Endothelial cell of umbilical vein (primary cell): ENCODE measurements around the gene NUP205. TPM values are rescaled to one million over a fixed set of nuclear protein-coding genes. Genes with fewer than 3 reads are reported as not detected.

Experiments used
- BruUV-seq: library from RNA; stranded (reverse); fragments of 400-500 nt; replicated peaks from 2 replicates; lab custom pipeline; 2021; lab: Mats Ljungman, UMichigan
- CTCF ChIA-PET: fragments of 300-600, 350-600 bp; sonication (Branson Sonifier 250); formaldehyde crosslinking; loops from one replicate; lab custom pipeline; 2021; ENCODE audit warnings: antibody characterized with exemption, inconsistent platforms; lab: Charles Lee
- POLR2A ChIA-PET: fragments of 300-600, 350-600 bp; sonication (Branson Sonifier 250); formaldehyde crosslinking; loops from one replicate; lab custom pipeline; 2021; ENCODE audit warnings: antibody characterized with exemption, inconsistent platforms; lab: Charles Lee
- DNase-seq: peaks from one replicate; pipeline ENCODE4 v3.0.0-alpha.2; 2011; ENCODE audit warnings: low read depth, low spot score
- FAIRE-seq: peaks from 2 replicates; lab custom pipeline; 2011; peaks lifted over from hg19 to GRCh38; lab: Jason Lieb, UNC
- H2AFZ ChIP-seq: 2 replicates; pipeline ENCODE4 v1.6.0; 2012; ENCODE audit warnings: low read depth, low read length, control low read depth, inconsistent platforms
- H3K27ac ChIP-seq: 2 replicates; pipeline ENCODE4 v1.5.1; 2011; ENCODE audit warnings: low read depth, mild to moderate bottlenecking, control low read depth, low read length, moderate library complexity; ENCODE audit not compliant: insufficient read depth
- H3K27me3 ChIP-seq, 2 experiments: 2 replicates each; pipeline versions ENCODE4 v1.6.0 to v1.6.1; 2011; ENCODE audit warnings: low read length in 2 of 2, mixed read lengths in 1 of 2; ENCODE audit not compliant: control insufficient read depth in 2 of 2, insufficient read depth in 2 of 2
- H3K36me3 ChIP-seq, 2 experiments: 2 replicates in 1 of 2; 3 replicates in 1 of 2; pipeline ENCODE4 v1.5.1; 2011; ENCODE audit warnings: low read length in 2 of 2, mild to moderate bottlenecking in 1 of 2, moderate library complexity in 1 of 2; ENCODE audit not compliant: control insufficient read depth in 2 of 2, insufficient read depth in 2 of 2; ENCODE audit errors: extremely low read depth in 1 of 2
- H3K4me1 ChIP-seq: 3 replicates; pipeline ENCODE4 v1.5.1; 2011; ENCODE audit warnings: mild to moderate bottlenecking, low read length; ENCODE audit not compliant: control insufficient read depth, insufficient read depth; ENCODE audit errors: extremely low read depth
- H3K4me2 ChIP-seq: 2 replicates; pipeline ENCODE4 v1.6.1; 2011; ENCODE audit warnings: low read length, control low read depth, mixed read lengths; ENCODE audit not compliant: insufficient read depth
- H3K4me3 ChIP-seq, 3 experiments: fragments of 200-600 bp in 1 of 3; sonication (generic), shearing (Covaris generic) in 1 of 3; replicated peaks in 1 of 3; 2 replicates each; pipeline ENCODE4 v1.5.1; 2011 to 2016; ENCODE audit warnings: control low read depth in 3 of 3, low read length in 3 of 3, mild to moderate bottlenecking in 2 of 3, inconsistent platforms in 1 of 3, low read depth in 1 of 3, moderate library complexity in 1 of 3; ENCODE audit not compliant: insufficient read depth in 1 of 3
- H3K79me2 ChIP-seq: 2 replicates; pipeline ENCODE4 v1.6.0; 2012; ENCODE audit warnings: low read length, inconsistent platforms; ENCODE audit not compliant: control insufficient read depth, insufficient read depth
- H3K9ac ChIP-seq: replicated peaks from 2 replicates; pipeline ENCODE3; 2011; ENCODE audit warnings: low read length, control low read depth; ENCODE audit not compliant: insufficient read depth; ENCODE audit errors: extremely low read depth
- H3K9me1 ChIP-seq: replicated peaks from 3 replicates; pipeline ENCODE4 v1.6.0; 2011; ENCODE audit warnings: mild to moderate bottlenecking, low read length; ENCODE audit not compliant: control insufficient read depth, insufficient read depth; ENCODE audit errors: extremely low read depth
- H3K9me3 ChIP-seq: replicated peaks from 2 replicates; pipeline ENCODE4 v1.5.1; 2012; ENCODE audit warnings: low read length, inconsistent platforms; ENCODE audit not compliant: control insufficient read depth, insufficient read depth
- H4K20me1 ChIP-seq: replicated peaks from 2 replicates; pipeline ENCODE3; 2011; ENCODE audit warnings: mild to moderate bottlenecking, low read length; ENCODE audit not compliant: control insufficient read depth, insufficient read depth; ENCODE audit errors: extremely low read depth
- EZH2 ChIP-seq: IDR thresholded peaks from 2 replicates; pipeline ENCODE4 v1.6.1; 2012; ENCODE audit warnings: borderline replicate concordance, low read depth, mild to moderate bottlenecking, moderate library complexity, low read length, inconsistent platforms; ENCODE audit not compliant: severe bottlenecking
- FOS ChIP-seq: IDR thresholded peaks from 2 replicates; pipeline ENCODE4 v1.6.1; 2011; ENCODE audit warnings: mild to moderate bottlenecking, low read length, moderate library complexity, borderline replicate concordance; ENCODE audit not compliant: insufficient read depth
- GATA2 ChIP-seq: IDR thresholded peaks from 2 replicates; pipeline ENCODE4 v1.7.0; 2011; ENCODE audit warnings: low read depth, mild to moderate bottlenecking, moderate library complexity, mixed read lengths, low read length; ENCODE audit not compliant: insufficient read length, insufficient read depth
- JUN ChIP-seq: IDR thresholded peaks from 2 replicates; pipeline ENCODE4 v1.6.1; 2011; ENCODE audit warnings: borderline replicate concordance, low read depth; ENCODE audit not compliant: insufficient read length, insufficient read depth
- MYC ChIP-seq: IDR thresholded peaks from one replicate; pipeline ENCODE4 v1.6.1; 2011; ENCODE audit warnings: mild to moderate bottlenecking, low read depth, low read length
- POLR2A ChIP-seq: IDR thresholded peaks from 2 replicates; pipeline ENCODE4 v1.6.1; 2012; ENCODE audit warnings: low read depth, mild to moderate bottlenecking, control low read depth, low read length
- POLR2AphosphoS5 ChIP-seq: IDR thresholded peaks from 2 replicates; pipeline ENCODE4 v1.6.1; 2012; ENCODE audit warnings: low read depth, mild to moderate bottlenecking, control low read depth, low read length, moderate library complexity; ENCODE audit not compliant: insufficient read depth
- dilution Hi-C: fragments of 300-500 bp; cut with MboI; formaldehyde crosslinking; loops from one replicate; pipeline ENCODE4 v1.15.0; 2019; ENCODE audit warnings: low sequenced_read_pairs; ENCODE audit not compliant: extremely low pct_ligation_motif_present
- intact Hi-C: fragments of 100-400 bp; cut with micrococcal nuclease; formaldehyde crosslinking; loops from one replicate; pipeline ENCODE4 v1.10.0; 2022
- polyA plus RNA-seq, 4 experiments: library from polyadenylated mRNA; depleted of rRNA in 3 of 4; stranded (reverse) in 3 of 4; unstranded in 1 of 4; fragments of >200 nt; gene quantifications; 2 replicates each; pipeline versions ENCODE4 v1.2.1 to v1.2.3, GENCODE V29; 2011 to 2012; ENCODE audit warnings: missing spikeins in 1 of 4
- total RNA-seq: library from RNA; stranded (reverse); gene quantifications from 2 replicates; pipeline ENCODE4 v1.2.3, GENCODE V29; 2021
- TF ChIP-seq, protein P1 (sequence below): IDR thresholded peaks from 2 replicates; pipeline ENCODE4 v1.6.1; 2011; ENCODE audit not compliant: insufficient read depth, insufficient read length
- TF ChIP-seq, protein P2 (sequence below), 2 donors: IDR thresholded peaks; 1 replicate in 1 of 2; 2 replicates in 1 of 2; pipeline ENCODE4 v1.5.1; 2011; ENCODE audit warnings: low read length in 2 of 2, mild to moderate bottlenecking in 2 of 2, moderate library complexity in 2 of 2, control low read depth in 1 of 2, inconsistent platforms in 1 of 2, low read depth in 1 of 2; ENCODE audit not compliant: insufficient read depth in 1 of 2; ENCODE audit errors: extremely low read depth in 1 of 2

NUP205 gene
- total and polyA plus RNA-seq, 2 donors (not counting 3 experiments of a cell fraction or from before 2014, with no cell fraction given), result 48.8 to 81.3 TPM

DNA sequence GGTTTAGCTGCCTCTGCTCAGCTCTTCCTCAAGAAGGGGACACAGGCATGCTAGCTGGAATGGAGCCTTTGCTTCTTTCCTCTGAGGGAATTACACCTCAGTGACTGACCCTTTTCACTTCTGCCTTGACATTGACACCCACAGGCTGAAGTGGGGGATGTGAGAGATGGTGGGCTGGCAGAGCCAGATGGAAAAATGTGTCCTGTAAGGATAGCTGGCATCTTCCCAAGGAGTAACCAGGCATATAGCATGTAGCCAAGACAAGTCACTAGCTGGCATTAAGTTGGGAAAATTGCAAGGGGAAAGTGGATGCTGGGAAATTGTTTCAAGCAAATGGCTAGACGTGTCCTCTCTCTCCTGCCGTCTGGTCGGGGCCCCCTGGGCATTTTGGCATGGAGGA is 124.5 kb downstream of the NUP205 start:
- intact Hi-C loops (no loop called here), dilution Hi-C loops (no loop called here)
- Histone ChIP-seq H3K27me3 (no peaks in the 10 kb centered on the region), H3K4me2 (no peak overlapping the region), H3K27ac (no peak overlapping the region), H3K4me1 (peaks cover 21% of the 10 kb centered on the region), H2AFZ (no peak overlapping the region), H4K20me1 (no peaks in the 10 kb centered on the region), H3K4me3 (no peak overlapping the region), H3K79me2 (no peaks in the 10 kb centered on the region), H3K9me3 (no peaks in the 10 kb centered on the region), H3K36me3 (peaks cover 0 to 2% of the 10 kb centered on the region in 2 experiments), H3K9me1 (no peaks in the 10 kb centered on the region), H3K9ac (no peak overlapping the region)
- CTCF ChIA-PET, result interaction anchor here (1.2 to 6.0 kb wide), 2 partner anchors 10 to 20 kb away, joined by 3 to 53 read pairs; partner anchors contain the start of gene STMP1
- no TSS peak for BruUV-seq
- DNase-seq (no peak), FAIRE-seq (no peak)
- no peak for TF ChIP-seq MYC
- TF ChIP-seq GATA2, result no peak
- TF ChIP-seq POLR2AphosphoS5, result no peak
- TF ChIP-seq, protein P1, sequence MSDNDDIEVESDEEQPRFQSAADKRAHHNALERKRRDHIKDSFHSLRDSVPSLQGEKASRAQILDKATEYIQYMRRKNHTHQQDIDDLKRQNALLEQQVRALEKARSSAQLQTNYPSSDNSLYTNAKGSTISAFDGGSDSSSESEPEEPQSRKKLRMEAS, result no peak
- TF ChIP-seq FOS, result no peak
- TF ChIP-seq POLR2A, result no peak
- no peak for TF ChIP-seq JUN
- TF ChIP-seq, protein P2, sequence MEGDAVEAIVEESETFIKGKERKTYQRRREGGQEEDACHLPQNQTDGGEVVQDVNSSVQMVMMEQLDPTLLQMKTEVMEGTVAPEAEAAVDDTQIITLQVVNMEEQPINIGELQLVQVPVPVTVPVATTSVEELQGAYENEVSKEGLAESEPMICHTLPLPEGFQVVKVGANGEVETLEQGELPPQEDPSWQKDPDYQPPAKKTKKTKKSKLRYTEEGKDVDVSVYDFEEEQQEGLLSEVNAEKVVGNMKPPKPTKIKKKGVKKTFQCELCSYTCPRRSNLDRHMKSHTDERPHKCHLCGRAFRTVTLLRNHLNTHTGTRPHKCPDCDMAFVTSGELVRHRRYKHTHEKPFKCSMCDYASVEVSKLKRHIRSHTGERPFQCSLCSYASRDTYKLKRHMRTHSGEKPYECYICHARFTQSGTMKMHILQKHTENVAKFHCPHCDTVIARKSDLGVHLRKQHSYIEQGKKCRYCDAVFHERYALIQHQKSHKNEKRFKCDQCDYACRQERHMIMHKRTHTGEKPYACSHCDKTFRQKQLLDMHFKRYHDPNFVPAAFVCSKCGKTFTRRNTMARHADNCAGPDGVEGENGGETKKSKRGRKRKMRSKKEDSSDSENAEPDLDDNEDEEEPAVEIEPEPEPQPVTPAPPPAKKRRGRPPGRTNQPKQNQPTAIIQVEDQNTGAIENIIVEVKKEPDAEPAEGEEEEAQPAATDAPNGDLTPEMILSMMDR (IDR thresholded peaks at IDR 0.05; ENCODE audit: extremely low read depth in 1 of 2, insufficient read depth in 1 of 2, low read depth in 1 of 2, low read length in 2 of 2), result no peak
- no peak for TF ChIP-seq EZH2
- POLR2A ChIA-PET, result no interaction called here
